H1 (cell line): ENCODE results near the gene SLC16A2. TPM values are rescaled to one million over a fixed set of nuclear protein-coding genes. Genes with fewer than 3 reads are reported as not detected.

Experiments used
- CTCF ChIA-PET: fragments of 300-600 bp; sonication (Branson Sonifier 250); formaldehyde crosslinking; loops from one replicate; lab custom pipeline; 2021; ENCODE audit not compliant: partially characterized antibody; lab: Charles Lee
- POLR2A ChIA-PET: fragments of 300-600 bp; sonication (Branson Sonifier 250); formaldehyde crosslinking; loops from one replicate; lab custom pipeline; 2021; ENCODE audit warnings: inconsistent platforms; ENCODE audit not compliant: partially characterized antibody; lab: Charles Lee
- DNase-seq, 2 experiments: peaks; one replicate each; pipeline versions ENCODE4 v3.0.0 to v3.0.0-alpha.2; 2010 to 2022; ENCODE audit warnings: low spot score in 2 of 2, low read depth in 1 of 2, mixed read lengths in 1 of 2
- FAIRE-seq: peaks from 2 replicates; lab custom pipeline; 2011; peaks lifted over from hg19 to GRCh38; lab: Jason Lieb, UNC
- H2AFZ ChIP-seq: 2 replicates; pipeline ENCODE4 v1.8.1; 2012; ENCODE audit warnings: low read length, inconsistent platforms
- H2AK5ac ChIP-seq: 2 replicates; pipeline ENCODE4 v1.6.1; 2013; ENCODE audit warnings: low read depth, low read length
- H2BK120ac ChIP-seq: replicated peaks from 2 replicates; pipeline ENCODE3; 2013; ENCODE audit warnings: low read depth, low read length, inconsistent platforms
- H2BK12ac ChIP-seq: 2 replicates; pipeline ENCODE4 v1.6.1; 2013; ENCODE audit warnings: low read depth, low read length
- H2BK15ac ChIP-seq: 2 replicates; pipeline ENCODE4 v1.6.1; 2013; ENCODE audit warnings: low read length
- H2BK20ac ChIP-seq: 2 replicates; pipeline ENCODE4 v1.6.1; 2013; ENCODE audit warnings: low read length
- H2BK5ac ChIP-seq: 2 replicates; pipeline ENCODE4 v1.6.1; 2013; ENCODE audit warnings: low read depth, low read length
- H3K14ac ChIP-seq: 2 replicates; pipeline ENCODE4 v1.6.1; 2013; ENCODE audit warnings: inconsistent platforms; ENCODE audit not compliant: insufficient read length
- H3K18ac ChIP-seq: 2 replicates; pipeline ENCODE4 v1.6.1; 2013; ENCODE audit warnings: low read length; ENCODE audit errors: extremely low read depth
- H3K23ac ChIP-seq: 2 replicates; pipeline ENCODE4 v1.6.1; 2013; ENCODE audit warnings: inconsistent platforms; ENCODE audit not compliant: insufficient read length
- H3K23me2 ChIP-seq: 2 replicates; pipeline ENCODE4 v1.6.1; 2013; ENCODE audit warnings: low read depth, low read length
- H3K27ac ChIP-seq: 2 replicates; pipeline ENCODE4 v1.6.1; 2011; ENCODE audit warnings: low read depth, low read length, inconsistent platforms
- H3K27me3 ChIP-seq, 4 experiments: replicated peaks in 1 of 4; 1 replicate in 1 of 4; 2 replicates in 3 of 4; pipeline versions ENCODE4 v1.6.1 to v1.8.1; 2011 to 2013; ENCODE audit warnings: low read length in 3 of 4, mild to moderate bottlenecking in 3 of 4, inconsistent platforms in 2 of 4, mixed read lengths in 2 of 4, moderate library complexity in 1 of 4; ENCODE audit not compliant: control insufficient read depth in 3 of 4, insufficient read depth in 3 of 4; ENCODE audit errors: extremely low read depth in 1 of 4
- H3K36me3 ChIP-seq, 4 experiments: 2 replicates each; pipeline versions ENCODE4 v1.6.1 to v1.8.1; 2011 to 2013; ENCODE audit warnings: mild to moderate bottlenecking in 4 of 4, low read length in 3 of 4, moderate library complexity in 2 of 4, control low read depth in 1 of 4, inconsistent platforms in 1 of 4; ENCODE audit not compliant: insufficient read depth in 4 of 4, control insufficient read depth in 2 of 4
- H3K4ac ChIP-seq: replicated peaks from 2 replicates; pipeline ENCODE3; 2013; ENCODE audit warnings: low read length, low read depth, mixed read lengths, inconsistent platforms; ENCODE audit not compliant: insufficient read length
- H3K4me1 ChIP-seq, 4 experiments: replicated peaks in 1 of 4; 1 replicate in 1 of 4; 2 replicates in 3 of 4; pipeline versions ENCODE4 v1.6.1 to v1.8.1; 2011 to 2013; ENCODE audit warnings: low read length in 3 of 4, inconsistent platforms in 2 of 4, mixed read lengths in 1 of 4; ENCODE audit not compliant: insufficient read depth in 4 of 4, control insufficient read depth in 3 of 4
- H3K4me2 ChIP-seq, 2 experiments: 2 replicates each; pipeline versions ENCODE4 v1.6.1 to v1.8.1; 2011 to 2013; ENCODE audit warnings: low read depth in 2 of 2, low read length in 2 of 2, control low read depth in 1 of 2, inconsistent platforms in 1 of 2, mild to moderate bottlenecking in 1 of 2; ENCODE audit not compliant: insufficient read depth in 1 of 2
- H3K4me3 ChIP-seq, 4 experiments: fragments of 200-600, 300-600 bp in 1 of 4; sonication (generic), shearing (Covaris generic), sonication (Bioruptor Twin) in 1 of 4; 2 replicates each; pipeline versions ENCODE4 v1.5.1 to v1.8.1; 2011 to 2016; ENCODE audit warnings: low read length in 4 of 4, low read depth in 3 of 4, control low read depth in 2 of 4, inconsistent platforms in 2 of 4, mild to moderate bottlenecking in 2 of 4, mixed read lengths in 1 of 4, moderate library complexity in 1 of 4; ENCODE audit not compliant: insufficient read depth in 2 of 4; ENCODE audit errors: extremely low read depth in 1 of 4
- H3K56ac ChIP-seq: replicated peaks from 2 replicates; pipeline ENCODE3; 2013; ENCODE audit warnings: low read depth, mild to moderate bottlenecking, mixed read lengths, low read length, inconsistent platforms; ENCODE audit not compliant: insufficient read length
- H3K79me1 ChIP-seq: 2 replicates; pipeline ENCODE4 v1.6.1; 2013; ENCODE audit warnings: low read depth, low read length, control low read depth
- H3K79me2 ChIP-seq, 2 experiments: 2 replicates each; pipeline versions ENCODE4 v1.6.1 to v1.8.1; 2012 to 2013; ENCODE audit warnings: low read length in 2 of 2, mild to moderate bottlenecking in 2 of 2, inconsistent platforms in 1 of 2; ENCODE audit not compliant: insufficient read depth in 2 of 2, control insufficient read depth in 1 of 2
- H3K9ac ChIP-seq, 4 experiments: replicated peaks in 1 of 4; 1 replicate in 1 of 4; 2 replicates in 3 of 4; pipeline versions ENCODE4 v1.6.1 to v1.8.1; 2011 to 2013; ENCODE audit warnings: low read depth in 3 of 4, low read length in 3 of 4, control low read depth in 2 of 4, mild to moderate bottlenecking in 2 of 4, moderate library complexity in 2 of 4, inconsistent platforms in 1 of 4; ENCODE audit errors: extremely low read depth in 1 of 4
- H3K9me3 ChIP-seq, 2 experiments: 2 replicates each; pipeline versions ENCODE4 v1.6.1 to v1.8.1; 2012 to 2013; ENCODE audit warnings: mild to moderate bottlenecking in 2 of 2, moderate library complexity in 2 of 2, control low read depth in 1 of 2, inconsistent platforms in 1 of 2, low read depth in 1 of 2, low read length in 1 of 2, mixed read lengths in 1 of 2; ENCODE audit not compliant: insufficient read depth in 2 of 2
- H4K20me1 ChIP-seq, 2 experiments: replicated peaks in 1 of 2; 2 replicates each; pipeline versions ENCODE3 to v1.8.1; 2011 to 2013; ENCODE audit warnings: inconsistent platforms in 2 of 2, low read length in 2 of 2, mild to moderate bottlenecking in 1 of 2; ENCODE audit not compliant: insufficient read depth in 2 of 2, control insufficient read depth in 1 of 2
- H4K5ac ChIP-seq: 2 replicates; pipeline ENCODE4 v1.6.1; 2013; ENCODE audit warnings: low read length, low read depth, mixed read lengths, inconsistent platforms; ENCODE audit not compliant: insufficient read length
- H4K8ac ChIP-seq: 2 replicates; pipeline ENCODE4 v1.8.0; 2013; ENCODE audit warnings: mild to moderate bottlenecking, moderate library complexity, low read length, inconsistent platforms; ENCODE audit not compliant: insufficient read depth; ENCODE audit errors: extremely low read depth
- H4K91ac ChIP-seq: replicated peaks from 2 replicates; pipeline ENCODE3; 2013; ENCODE audit warnings: low read length, mixed read lengths, inconsistent platforms; ENCODE audit not compliant: insufficient read length
- EZH2 ChIP-seq: fragments of 200-600 bp; sonication (generic); IDR thresholded peaks from 2 replicates; pipeline ENCODE4 v1.7.1; 2012; ENCODE audit warnings: low read depth, mild to moderate bottlenecking, moderate library complexity, low read length, inconsistent platforms; ENCODE audit not compliant: severe bottlenecking
- GTF2F1 ChIP-seq: IDR thresholded peaks from 2 replicates; pipeline ENCODE4 v1.6.1; 2012; ENCODE audit warnings: low read depth, low read length, improper control_type of control experiment, borderline replicate concordance
- MAX ChIP-seq: IDR thresholded peaks from 2 replicates; pipeline ENCODE4 v1.6.1; 2012; ENCODE audit warnings: inconsistent platforms
- SP2 ChIP-seq: IDR thresholded peaks from 2 replicates; pipeline ENCODE4 v1.6.1; 2012; ENCODE audit warnings: mild to moderate bottlenecking, low read length, inconsistent platforms
- WGBS, 2 experiments: shearing (Covaris generic) in 1 of 2; methylation state at CpG; one replicate each; pipeline versions ENCODE4 v1.1.6 to v1.1.7; 2013 to 2015; ENCODE audit warnings: low lambda C conversion rate in 2 of 2, mixed read lengths in 2 of 2, inconsistent platforms in 1 of 2, low coverage in 1 of 2, missing lambda C conversion rate in 1 of 2; ENCODE audit not compliant: insufficient replicate concordance in 2 of 2, insufficient coverage in 1 of 2, insufficient read length in 1 of 2; ENCODE audit errors: extremely low coverage in 1 of 2, missing lambda C conversion rate in 1 of 2; 5-methylcytosine and 5-hydroxymethylcytosine counted together
- polyA plus RNA-seq, 7 experiments: library from polyadenylated mRNA; depleted of rRNA in 3 of 7; stranded (reverse) in 5 of 7; unstranded in 2 of 7; fragments of >200 nt in 5 of 7; fragments of 200-250 nt in 2 of 7; gene quantifications; 1 replicate in 5 of 7; 2 replicates in 1 of 7; 4 replicates in 1 of 7; pipeline versions ENCODE4 v1.2.1 to v1.2.3, GENCODE V29; 2011 to 2013; ENCODE audit warnings: missing spikeins in 2 of 7, mixed read lengths in 2 of 7
- total RNA-seq: library from RNA; stranded (reverse); fragmentation: NEBNext Ultra II Directional; extraction: Animal tissue kit (Norgen Biotek cat#: 25700); gene quantifications from 2 replicates; pipeline ENCODE4 v1.2.1, GENCODE V29; 2021

Gene SLC16A2
- total and polyA plus RNA-seq, 2 of the 8 experiments (the other 6 are each of a cell fraction or from before 2014, with no cell fraction given) = 24.4 to 32.2 TPM

- no peaks in the 10 kb centered on the region for H3K79me1 ChIP-seq
- H3K79me2 ChIP-seq = no peaks in the 10 kb centered on the region
- H3K18ac ChIP-seq = no peak overlapping the region
- H3K27me3 ChIP-seq = no peaks in the 10 kb centered on the region
- H2BK120ac ChIP-seq = no peak overlapping the region
- H3K56ac ChIP-seq = no peak overlapping the region
- no peak overlapping the region for H3K27ac ChIP-seq
- no peak overlapping the region for H3K9ac ChIP-seq
- no peak overlapping the region for H3K14ac ChIP-seq
- H2BK15ac ChIP-seq = no peak overlapping the region
- H4K91ac ChIP-seq = no peak overlapping the region
- ChIA-PET POLR2A (no interaction called here), CTCF (interaction anchor here (0.6 to 1.8 kb wide), 6 partner anchors 9 to 149 kb away, joined by 3 to 4 read pairs (median 3); no protein-coding TSS in a partner anchor)
- peaks cover 0 to 2% (median 0%) of the 10 kb centered on the region in 4 experiments; a peak in 1 of 7 replicates for H3K4me1 ChIP-seq
- no peaks in the 10 kb centered on the region for H4K20me1 ChIP-seq
- H4K5ac ChIP-seq = no peak overlapping the region
- no peak overlapping the region for H3K4ac ChIP-seq
- WGBS, 2 experiments = 81% methylated on average over 5 of the region's 7 CpGs; no CpG with 5 or more reads in 1 of the 2 experiments
- H2AFZ ChIP-seq = no peak overlapping the region
- no peak overlapping the region for H4K8ac ChIP-seq
- peaks cover 3% of the 10 kb centered on the region; the same call in 1 of the 2 replicates for H3K23me2 ChIP-seq
- H3K9me3 ChIP-seq = no peaks in the 10 kb centered on the region
- no peak overlapping the region for H3K23ac ChIP-seq
- H2AK5ac ChIP-seq = no peak overlapping the region
- H2BK20ac ChIP-seq = no peak overlapping the region
- H3K4me2 ChIP-seq = no peak overlapping the region
- no peak overlapping the region for H2BK12ac ChIP-seq
- H2BK5ac ChIP-seq = no peak overlapping the region
- FAIRE-seq (no peak), DNase-seq (no peak)
- H3K4me3 ChIP-seq = no peak overlapping the region
- no peak for TF ChIP-seq EZH2
- no peak for TF ChIP-seq SP2
- TF ChIP-seq MAX = no peak
- TF ChIP-seq GTF2F1 = no peak
- no peaks in the 10 kb centered on the region; a peak in 1 of 8 replicates for H3K36me3 ChIP-seq
Measured at GRCh38 chrX:74531081-74531480, 109.8 kb downstream of the SLC16A2 start.
